GM10266 (cell line): ENCODE measurements around the gene ZNF800.

Source experiments
- DNase-seq: peaks from one replicate; pipeline ENCODE4 v3.0.0; 2012; ENCODE audit errors: extremely low spot score
- CTCF ChIP-seq: IDR thresholded peaks from 2 replicates; pipeline ENCODE4 v1.5.1; 2012; ENCODE audit warnings: mild to moderate bottlenecking, low read depth; ENCODE audit not compliant: control insufficient read depth, insufficient read depth; ENCODE audit errors: missing control alignments

ZNF800 gene

GRCh38 chr7:127348247-127348631, 44.3 kb downstream of the ZNF800 start:
- DNase-seq, result no peak

GRCh38 chr7:127347567-127348246, 44.8 kb downstream of the ZNF800 start:
- TF ChIP-seq CTCF, result peak; percentile 85
- peak; percentile 86 for DNase-seq

More at GRCh38 chr7:127348247-127348631, 44.3 kb downstream of the ZNF800 start:
- no peak for TF ChIP-seq CTCF

GRCh38 chr7:127346575-127347256, 45.8 kb downstream of the ZNF800 start:
- no peak for DNase-seq
- no peak for TF ChIP-seq CTCF

GRCh38 chr7:127342596-127342995, 49.9 kb downstream of the ZNF800 start:
- DNase-seq, result no peak
- TF ChIP-seq CTCF, result no peak

GRCh38 chr7:127338122-127338521, 54.4 kb downstream of the ZNF800 start:
- no peak for DNase-seq
- TF ChIP-seq CTCF, result no peak

GRCh38 chr7:127337581-127337980, 54.9 kb downstream of the ZNF800 start:
- no peak for DNase-seq
- no peak for TF ChIP-seq CTCF

GRCh38 chr7:127336458-127336857, 56.0 kb downstream of the ZNF800 start:
- no peak for TF ChIP-seq CTCF
- DNase-seq, result no peak
